ENCODE data around the gene ACSM3. TPM values are rescaled to one million over a fixed set of nuclear protein-coding genes. Genes with fewer than 3 reads are reported as not detected.
"Not testable (repeated sequence)": the region's sequence is repeated elsewhere in the genome, so short reads cannot be mapped to it uniquely, and the experiment has no call there.

ACSM3 gene
- total RNA-seq, 1 donor from 2014 or later: 8.9 TPM

DNA sequence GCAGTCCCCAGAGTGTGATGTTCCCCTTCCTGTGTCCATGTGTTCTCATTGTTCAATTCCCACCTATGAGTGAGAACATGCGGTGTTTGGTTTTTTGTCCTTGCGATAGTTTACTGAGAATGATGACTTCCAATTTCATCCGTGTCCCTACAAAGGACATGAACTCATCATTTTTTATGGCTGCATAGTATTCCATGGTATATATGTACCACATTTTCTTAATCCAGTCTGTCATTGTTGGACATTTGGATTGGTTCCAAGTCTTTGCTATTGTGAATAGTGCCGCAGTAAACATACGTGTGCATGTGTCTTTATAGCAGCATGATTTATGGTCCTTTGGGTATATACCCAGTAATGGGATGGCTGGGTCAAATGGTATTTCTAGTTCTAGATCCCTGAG lies 8.0 kb upstream of the ACSM3 start:
- DNase-seq (ENCODE audit: low spot score): not testable (repeated sequence)

GRCh38 chr16:20760346-20760745 lies 3.5 kb upstream of the ACSM3 start:
- no peak for DNase-seq (ENCODE audit: low spot score)

- DNase-seq (ENCODE audit: low spot score): no peak
Observed at GRCh38 chr16:20761175-20761574, 2.6 kb upstream of the ACSM3 start.

GRCh38 chr16:20762404-20763123 lies 1.2 kb upstream of the ACSM3 start:
- DNase-seq (ENCODE audit: low spot score): no peak

GRCh38 chr16:20764448-20764847 lies 634 bp downstream of the ACSM3 start:
- DNase-seq (ENCODE audit: low spot score): not testable (repeated sequence)

DNA sequence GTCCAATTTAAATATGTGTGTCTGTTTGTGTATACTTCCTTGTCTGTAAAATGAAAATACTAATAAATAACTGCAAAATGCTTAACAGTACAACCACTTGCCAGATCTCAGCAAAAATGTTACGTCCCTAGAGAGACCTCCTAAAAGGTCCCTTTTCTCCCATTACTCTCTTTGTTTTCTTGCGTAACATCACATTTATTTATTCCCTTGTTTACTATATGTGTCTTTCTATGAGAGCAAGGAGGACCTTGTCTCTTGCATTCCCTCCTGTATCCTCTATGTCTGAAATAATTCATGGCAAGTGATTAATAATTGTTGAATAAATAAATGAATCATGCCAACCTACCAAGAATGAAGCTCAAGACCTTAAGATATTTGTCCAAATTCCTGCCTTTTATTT lies 1.9 kb downstream of the ACSM3 start:
- DNase-seq (ENCODE audit: low spot score): no peak

- no peak for DNase-seq (ENCODE audit: low spot score)
Observed at GRCh38 chr16:20766294-20766693, 2.5 kb downstream of the ACSM3 start.

- peak; percentile 41 for DNase-seq (ENCODE audit: low spot score)
Observed at GRCh38 chr16:20767577-20767976, 3.8 kb downstream of the ACSM3 start.

GRCh38 chr16:20768121-20768520 lies 4.3 kb downstream of the ACSM3 start:
- no peak for DNase-seq (ENCODE audit: low spot score)

GRCh38 chr16:20768818-20769217 lies 5.0 kb downstream of the ACSM3 start:
- no peak for DNase-seq (ENCODE audit: low spot score)

DNA sequence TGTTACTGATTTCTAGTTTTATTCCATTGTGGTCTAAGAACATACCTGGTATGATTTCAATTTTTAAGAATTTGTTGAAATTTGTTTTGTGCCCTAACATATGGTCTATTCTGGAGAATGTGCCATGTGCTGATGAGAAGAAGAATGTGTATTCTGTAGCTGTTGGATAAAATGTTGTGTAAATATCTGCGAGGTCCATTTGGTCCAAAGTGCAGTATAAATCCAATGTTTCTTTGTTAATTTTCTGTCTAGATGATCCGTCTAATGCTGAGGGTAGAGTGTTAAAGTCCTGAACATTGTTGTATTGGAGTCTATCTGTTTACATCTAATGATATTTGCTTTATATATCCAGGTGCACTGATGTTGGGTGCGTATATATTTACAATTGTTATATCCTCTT lies 9.9 kb downstream of the ACSM3 start:
- no peak for DNase-seq (ENCODE audit: low spot score)

- no peak for DNase-seq (ENCODE audit: low spot score)
Observed at GRCh38 chr16:20774703-20775362, 11.0 kb downstream of the ACSM3 start.

DNA sequence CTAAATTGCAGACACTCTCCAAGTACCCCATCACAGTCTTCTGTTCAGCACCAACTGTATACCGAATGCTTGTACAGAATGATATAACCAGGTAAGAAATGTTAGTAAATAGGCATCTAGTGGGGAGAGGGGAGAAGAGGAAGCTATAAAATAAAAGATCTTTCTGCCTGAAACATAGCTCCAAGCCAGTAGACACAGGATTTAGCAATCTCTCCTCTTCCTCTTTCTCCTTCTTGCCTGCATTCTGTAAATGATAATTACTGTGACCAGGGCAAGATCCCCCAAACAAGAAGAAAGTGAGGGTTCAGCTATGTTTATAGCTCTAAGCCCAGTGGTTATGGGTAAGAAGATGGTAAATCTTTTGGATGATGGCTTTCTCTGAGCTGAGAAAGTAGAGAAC lies 17.9 kb downstream of the ACSM3 start:
- DNase-seq (ENCODE audit: low spot score): no peak

DNA sequence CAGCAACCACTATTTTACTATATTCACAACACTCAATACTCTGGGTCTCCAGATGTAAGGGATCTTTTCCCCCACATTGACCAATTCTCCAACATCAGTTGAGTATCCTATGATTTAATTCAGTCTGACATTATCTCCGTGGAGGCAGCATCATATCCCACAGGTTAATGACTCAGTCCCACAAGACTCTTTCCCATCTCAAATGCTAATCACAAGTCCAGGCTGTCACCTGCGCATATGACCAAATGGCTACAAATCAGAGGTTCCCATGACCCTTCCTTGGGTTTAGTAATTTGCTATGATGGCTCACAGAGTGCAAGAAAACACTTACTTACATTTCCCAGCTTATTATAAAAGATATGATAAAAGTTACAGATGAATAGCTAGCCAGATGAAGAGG lies 18.7 kb downstream of the ACSM3 start:
- no peak for DNase-seq (ENCODE audit: low spot score)

- DNase-seq (ENCODE audit: low spot score): no peak
Observed at GRCh38 chr16:20784204-20784603, 20.4 kb downstream of the ACSM3 start.

- DNase-seq (ENCODE audit: low spot score): no peak
Observed at GRCh38 chr16:20789130-20789529, 25.3 kb downstream of the ACSM3 start.

GRCh38 chr16:20791923-20792612 lies 28.3 kb downstream of the ACSM3 start:
- DNase-seq (ENCODE audit: low spot score): no peak

DNA sequence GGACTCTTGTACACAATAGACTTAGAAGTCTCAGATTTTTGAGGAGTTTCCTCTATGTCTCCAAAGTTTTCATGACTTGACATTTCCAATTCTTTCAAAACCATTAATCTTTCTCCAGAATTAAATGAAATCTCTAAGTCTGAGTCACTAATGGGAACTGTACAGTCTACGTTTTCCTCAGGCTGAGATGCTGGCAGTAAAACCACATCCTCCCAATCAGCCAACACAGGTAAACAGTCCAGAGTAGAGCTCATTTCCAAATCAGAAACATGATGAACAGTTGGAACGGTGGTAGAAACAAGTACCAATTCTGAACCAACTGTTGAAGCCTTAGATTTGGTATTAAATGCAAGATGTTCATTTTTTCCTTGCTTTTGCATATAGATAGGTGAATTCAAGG lies 34.5 kb downstream of the ACSM3 start:
- no peak for DNase-seq (ENCODE audit: low spot score)

- DNase-seq (ENCODE audit: low spot score): no peak
Observed at GRCh38 chr16:20799599-20799998, 35.8 kb downstream of the ACSM3 start.

DNA sequence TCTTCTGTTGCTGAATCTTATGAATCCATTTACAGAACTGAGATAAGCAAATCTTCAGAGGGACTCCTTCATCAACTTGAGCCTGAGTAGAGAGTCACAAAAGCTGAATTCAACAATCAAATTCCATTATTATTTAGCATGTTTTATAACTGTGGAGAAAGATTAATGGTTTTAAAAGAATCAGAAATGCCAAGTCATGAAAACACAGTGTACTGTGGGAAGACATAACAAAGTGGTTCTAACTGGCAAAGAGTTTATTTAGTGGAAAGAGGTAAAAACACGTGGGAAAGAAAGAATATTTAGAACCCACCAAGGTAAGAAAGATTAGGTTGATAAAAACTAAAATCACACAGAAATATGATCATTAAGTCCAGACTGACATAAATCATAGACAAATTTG lies 37.5 kb downstream of the ACSM3 start:
- DNase-seq (ENCODE audit: low spot score): no peak

GRCh38 chr16:20803192-20803560 lies 39.4 kb downstream of the ACSM3 start:
- no peak for DNase-seq (ENCODE audit: low spot score)

GRCh38 chr16:20803561-20804214 lies 39.9 kb downstream of the ACSM3 start:
- no peak for DNase-seq (ENCODE audit: low spot score)

All from umbilical cord (tissue), 2 donors.